Kidney (tissue), 14 donors: ENCODE results near the gene PLD4. TPM values are rescaled to one million over a fixed set of nuclear protein-coding genes. Genes with fewer than 3 reads are reported as not detected.
"Not testable (repeated sequence)": the region's sequence is repeated elsewhere in the genome, so short reads cannot be mapped to it uniquely, and the experiment has no call there.

ENCODE experiments used
- DNase-seq, 5 donors: peaks; one replicate each; pipeline ENCODE4 v3.0.0-alpha.2; 2013 to 2020
- FAIRE-seq: peaks from 2 replicates; lab custom pipeline; 2012; peaks lifted over from hg19 to GRCh38; lab: Jason Lieb, UNC
- H3K27ac ChIP-seq, 2 donors: one replicate each; pipeline ENCODE4 v1.7.0; 2013; ENCODE audit warnings: low read depth in 2 of 2, low read length in 2 of 2, inconsistent platforms in 1 of 2
- H3K27me3 ChIP-seq: one replicate; pipeline ENCODE4 v1.7.1; 2013; ENCODE audit warnings: low read length, inconsistent platforms; ENCODE audit not compliant: control insufficient read depth, insufficient read depth
- H3K36me3 ChIP-seq, 3 donors: one replicate each; pipeline versions ENCODE4 v1.7.0 to v1.7.1; 2013; ENCODE audit warnings: low read length in 3 of 3, control low read depth in 1 of 3, inconsistent platforms in 1 of 3; ENCODE audit not compliant: insufficient read depth in 3 of 3, control insufficient read depth in 2 of 3
- H3K4me1 ChIP-seq, 3 donors: one replicate each; pipeline versions ENCODE4 v1.7.0 to v1.7.1; 2013; ENCODE audit warnings: low read length in 3 of 3, inconsistent platforms in 1 of 3, low read depth in 1 of 3; ENCODE audit not compliant: control insufficient read depth in 2 of 3, insufficient read depth in 2 of 3
- H3K4me3 ChIP-seq, 3 donors: one replicate each; pipeline versions ENCODE4 v1.7.0 to v1.8.1; 2013; ENCODE audit warnings: low read length in 3 of 3, control low read depth in 1 of 3, inconsistent platforms in 1 of 3
- H3K9ac ChIP-seq, 3 donors: one replicate each; pipeline versions ENCODE4 v1.7.0 to v1.7.1; 2013; ENCODE audit warnings: low read length in 3 of 3, control low read depth in 1 of 3, inconsistent platforms in 1 of 3
- H3K9me3 ChIP-seq, 3 donors: one replicate each; pipeline versions ENCODE4 v1.7.0 to v1.7.1; 2013; ENCODE audit warnings: low read length in 3 of 3, control low read depth in 1 of 3, inconsistent platforms in 1 of 3; ENCODE audit not compliant: control insufficient read depth in 2 of 3, insufficient read depth in 1 of 3
- CTCF ChIP-seq: IDR thresholded peaks from 3 replicates; pipeline ENCODE4 v1.5.1; 2012; ENCODE audit warnings: mild to moderate bottlenecking, moderate library complexity, borderline replicate concordance; ENCODE audit not compliant: insufficient read depth; ENCODE audit errors: extremely low read depth
- intact Hi-C: fragments of 100-400 bp; cut with DNase I; formaldehyde crosslinking; loops from one replicate; pipeline ENCODE4 v1.11.1; 2022
- polyA plus RNA-seq: library from polyadenylated mRNA; stranded (reverse); fragments of 350-450 nt; fragmentation: Illumina TruSeq; extraction: RNeasy Lipid Tissue Mini Kit (QIAGEN cat#74804); gene quantifications from one replicate; pipeline ENCODE4 v1.2.3, GENCODE V29; 2014; ENCODE audit warnings: low read depth, low replicate concordance; ENCODE audit not compliant: insufficient read depth
- total RNA-seq: library from RNA; stranded (reverse); fragmentation: NEBNext Ultra II Directional; extraction: Animal tissue kit (Norgen Biotek cat#: 25700); gene quantifications from one replicate; pipeline ENCODE4 v1.2.1, GENCODE V29; 2021
- donor health status: control.
- donor health status: control.
- donor health status: control.
- donor health status: control.
- donor health status: control.
- donor health status: DM: yes; HTN: yes; CAD: no.
- donor health status: Normal renal cell carcinoma (clear cell type).

Gene PLD4
- total and polyA plus RNA-seq, 2 donors from 2014 or later, result 3.2 TPM; not detected in 1

- Histone ChIP-seq H3K36me3 (no peaks in the 10 kb centered on the region), H3K27ac (no peak overlapping the region), H3K4me3 (no peak overlapping the region), H3K27me3 (no peaks in the 10 kb centered on the region), H3K9me3 (peaks cover 0 to 2% (median 0%) of the 10 kb centered on the region in 3 donors), H3K4me1 (no peaks in the 10 kb centered on the region), H3K9ac (no peak overlapping the region)
- no peak for FAIRE-seq
- DNase-seq, result no peak
- intact Hi-C loops, result no loop called here
- TF ChIP-seq CTCF, result no peak
These were observed 12.6 kb upstream of the PLD4 start for GRCh38 chr14:104912053-104912452.

- no peak for DNase-seq
- Histone ChIP-seq H3K36me3 (no peaks in the 10 kb centered on the region), H3K27me3 (no peaks in the 10 kb centered on the region), H3K4me1 (no peaks in the 10 kb centered on the region), H3K9ac (no peak overlapping the region), H3K27ac (no peak overlapping the region), H3K9me3 (peaks cover 0 to 2% (median 0%) of the 10 kb centered on the region in 3 donors), H3K4me3 (no peak overlapping the region)
- intact Hi-C loops, result no loop called here
- TF ChIP-seq CTCF, result no peak
- no peak for FAIRE-seq
These were observed 11.2 kb upstream of the PLD4 start for GRCh38 chr14:104913435-104913834.

- intact Hi-C loops, result no loop called here
- H3K9ac ChIP-seq, result no peak overlapping the region
- no peak overlapping the region for H3K27ac ChIP-seq
- H3K27me3 ChIP-seq, result no peaks in the 10 kb centered on the region
- no peaks in the 10 kb centered on the region for H3K9me3 ChIP-seq
- no peaks in the 10 kb centered on the region for H3K36me3 ChIP-seq
- no peaks in the 10 kb centered on the region for H3K4me1 ChIP-seq
- DNase-seq, result peak in 1 of 5 donors; percentile 13
- FAIRE-seq, result no peak
- no peak overlapping the region for H3K4me3 ChIP-seq
- no peak for TF ChIP-seq CTCF
These were observed 7.6 kb upstream of the PLD4 start for GRCh38 chr14:104917116-104917515.

- intact Hi-C loops, result no loop called here
- no peak for FAIRE-seq
- H3K27ac ChIP-seq, result no peak overlapping the region
- H3K4me1 ChIP-seq, result no peaks in the 10 kb centered on the region
- no peak overlapping the region for H3K4me3 ChIP-seq
- TF ChIP-seq CTCF, result no peak
- no peak overlapping the region for H3K9ac ChIP-seq
- no peak for DNase-seq
- H3K36me3 ChIP-seq, result no peaks in the 10 kb centered on the region
- no peaks in the 10 kb centered on the region for H3K9me3 ChIP-seq
- no peaks in the 10 kb centered on the region for H3K27me3 ChIP-seq
These were observed 6.7 kb upstream of the PLD4 start for GRCh38 chr14:104917993-104918392.

GRCh38 chr14:104919152-104919992, 5.3 kb upstream of the PLD4 start:
- H3K4me3 ChIP-seq, H3K4me1 ChIP-seq, H3K27ac ChIP-seq, DNase-seq, H3K9ac ChIP-seq, H3K9me3 ChIP-seq, H3K36me3 ChIP-seq, H3K27me3 ChIP-seq, FAIRE-seq, intact Hi-C loops: not testable (repeated sequence)
